Inferior parietal cortex (tissue), 1 donor: ENCODE data around the gene BEAN1.

Source experiments
- DNase-seq: peaks from one replicate; pipeline ENCODE4 v3.0.0-alpha.2; 2016; ENCODE audit errors: extremely low spot score

BEAN1 gene

GRCh38 chr16:66521951-66522771 lies 95.1 kb downstream of the BEAN1 start:
- no peak for DNase-seq

GRCh38 chr16:66522816-66523590 lies 95.9 kb downstream of the BEAN1 start:
- DNase-seq, result no peak

- DNase-seq, result no peak
Measured at GRCh38 chr16:66523861-66524354, 96.8 kb downstream of the BEAN1 start.

GRCh38 chr16:66524601-66525164 lies 97.6 kb downstream of the BEAN1 start:
- DNase-seq, result no peak

- DNase-seq, result no peak
Measured at GRCh38 chr16:66525396-66526180, 98.5 kb downstream of the BEAN1 start.

- no peak for DNase-seq
Measured at GRCh38 chr16:66528294-66528693, 101.2 kb downstream of the BEAN1 start.

- DNase-seq, result no peak
Measured at GRCh38 chr16:66529475-66529874, 102.4 kb downstream of the BEAN1 start.
